ENCODE measurements around the gene APLF.
"Not testable (repeated sequence)": the region's sequence is repeated elsewhere in the genome, so short reads cannot be mapped to it uniquely, and the experiment has no call there.

APLF gene

GRCh38 chr2:68594674-68595492, 127.5 kb downstream of the APLF start:
- no peak for ATAC-seq
- Mint-ChIP-seq H3K4me1 (peaks cover 12% of the 10 kb centered on the region), H3K27ac (no peak overlapping the region), H3K4me3 (no peak overlapping the region), H3K9me3 (peaks cover 5% of the 10 kb centered on the region), H3K36me3 (no peaks in the 10 kb centered on the region), H3K27me3 (no peaks in the 10 kb centered on the region)

- not testable (repeated sequence) for H3K36me3 Mint-ChIP-seq, H3K27ac Mint-ChIP-seq, H3K9me3 Mint-ChIP-seq, H3K4me3 Mint-ChIP-seq, ATAC-seq, H3K27me3 Mint-ChIP-seq
- H3K4me1 Mint-ChIP-seq: peaks cover 12% of the 10 kb centered on the region
Measured at GRCh38 chr2:68595493-68595785, 128.1 kb downstream of the APLF start.

- not testable (repeated sequence) for H3K27ac Mint-ChIP-seq, H3K27me3 Mint-ChIP-seq, H3K4me3 Mint-ChIP-seq, H3K36me3 Mint-ChIP-seq, ATAC-seq, H3K4me1 Mint-ChIP-seq
- H3K9me3 Mint-ChIP-seq: peaks cover 12% of the 10 kb centered on the region
Measured at GRCh38 chr2:68600495-68600894, 133.1 kb downstream of the APLF start.

- Mint-ChIP-seq H3K27me3 (no peaks in the 10 kb centered on the region), H3K4me1 (no peaks in the 10 kb centered on the region)
- ATAC-seq: no peak
Measured at GRCh38 chr2:68603059-68603458, 135.7 kb downstream of the APLF start.

GRCh38 chr2:68604077-68604476, 136.7 kb downstream of the APLF start:
- Mint-ChIP-seq H3K4me3 (no peak overlapping the region), H3K9me3 (peaks cover 12% of the 10 kb centered on the region), H3K36me3 (no peaks in the 10 kb centered on the region), H3K4me1 (no peaks in the 10 kb centered on the region), H3K27ac (no peak overlapping the region), H3K27me3 (no peaks in the 10 kb centered on the region)
- no peak for ATAC-seq

More at GRCh38 chr2:68603059-68603458, 135.7 kb downstream of the APLF start:
- Mint-ChIP-seq H3K4me3 (no peak overlapping the region), H3K9me3 (peaks cover 12% of the 10 kb centered on the region), H3K36me3 (no peaks in the 10 kb centered on the region), H3K27ac (no peak overlapping the region)

GRCh38 chr2:68605939-68606338, 138.6 kb downstream of the APLF start:
- H3K27ac Mint-ChIP-seq: no peak overlapping the region
- peaks cover 6% of the 10 kb centered on the region for H3K36me3 Mint-ChIP-seq
- no peak for ATAC-seq
- no peaks in the 10 kb centered on the region for H3K27me3 Mint-ChIP-seq
- H3K4me3 Mint-ChIP-seq: no peak overlapping the region
- H3K4me1 Mint-ChIP-seq: no peaks in the 10 kb centered on the region
- peaks cover 8% of the 10 kb centered on the region for H3K9me3 Mint-ChIP-seq

- H3K27ac Mint-ChIP-seq: no peak overlapping the region
- no peak for ATAC-seq
- H3K4me1 Mint-ChIP-seq: no peaks in the 10 kb centered on the region
- H3K4me3 Mint-ChIP-seq: no peak overlapping the region
- H3K36me3 Mint-ChIP-seq: peaks cover 11% of the 10 kb centered on the region
- no peaks in the 10 kb centered on the region for H3K27me3 Mint-ChIP-seq
- H3K9me3 Mint-ChIP-seq: peaks cover 8% of the 10 kb centered on the region
Measured at GRCh38 chr2:68606759-68607158, 139.4 kb downstream of the APLF start.

GRCh38 chr2:68607837-68608236, 140.5 kb downstream of the APLF start:
- Mint-ChIP-seq H3K4me3 (no peak overlapping the region), H3K36me3 (peaks cover 18% of the 10 kb centered on the region), H3K27me3 (no peaks in the 10 kb centered on the region), H3K9me3 (peaks cover 5% of the 10 kb centered on the region), H3K27ac (no peak overlapping the region), H3K4me1 (no peaks in the 10 kb centered on the region)
- ATAC-seq: no peak

GRCh38 chr2:68612765-68613519, 145.6 kb downstream of the APLF start:
- Mint-ChIP-seq H3K9me3 (peaks cover 5% of the 10 kb centered on the region), H3K4me3 (no peak overlapping the region), H3K36me3 (peaks cover 22% of the 10 kb centered on the region), H3K27me3 (no peaks in the 10 kb centered on the region), H3K27ac (no peak overlapping the region), H3K4me1 (no peaks in the 10 kb centered on the region)
- ATAC-seq: no peak

- no peak for ATAC-seq
- H3K27me3 Mint-ChIP-seq: no peaks in the 10 kb centered on the region
- no peak overlapping the region for H3K4me3 Mint-ChIP-seq
- H3K27ac Mint-ChIP-seq: no peak overlapping the region
- H3K9me3 Mint-ChIP-seq: peaks cover 7% of the 10 kb centered on the region
- H3K36me3 Mint-ChIP-seq: peaks cover 16% of the 10 kb centered on the region
- no peaks in the 10 kb centered on the region for H3K4me1 Mint-ChIP-seq
Measured at GRCh38 chr2:68620772-68621171, 153.4 kb downstream of the APLF start.

GRCh38 chr2:68623820-68624219, 156.4 kb downstream of the APLF start:
- Mint-ChIP-seq H3K9me3 (peaks cover 7% of the 10 kb centered on the region), H3K4me3 (no peak overlapping the region), H3K27me3 (no peaks in the 10 kb centered on the region), H3K36me3 (peaks cover 14% of the 10 kb centered on the region), H3K4me1 (no peaks in the 10 kb centered on the region), H3K27ac (no peak overlapping the region)
- no peak for ATAC-seq

- H3K4me1 Mint-ChIP-seq: no peaks in the 10 kb centered on the region
- H3K36me3 Mint-ChIP-seq: peaks cover 11% of the 10 kb centered on the region
- H3K4me3 Mint-ChIP-seq: no peak overlapping the region
- H3K27ac Mint-ChIP-seq: no peak overlapping the region
- peaks cover 4% of the 10 kb centered on the region for H3K9me3 Mint-ChIP-seq
- H3K27me3 Mint-ChIP-seq: no peaks in the 10 kb centered on the region
- no peak for ATAC-seq
Measured at GRCh38 chr2:68627615-68628014, 160.2 kb downstream of the APLF start.
